HG03558 (cell line): ENCODE results near the gene B3GNT5.

Experiments used
- ATAC-seq: cut with Tn5 transposase; IDR thresholded peaks from one replicate; pipeline ENCODE4 v1.9.1; 2021; ENCODE audit warnings: moderate number of reproducible peaks; ENCODE audit not compliant: unreplicated experiment; ENCODE audit errors: extremely low read depth

Gene B3GNT5

GRCh38 chr3:183252973-183253527, at the start of gene B3GNT5:
Gene B3GNT5, plus strand, starts transcription at chr3:183253253. Its CDS starts 16,546 bp downstream, at chr3:183269799.
- no peak for ATAC-seq

GRCh38 chr3:183203670-183204069, 49.4 kb upstream of the B3GNT5 start:
- ATAC-seq: no peak

- ATAC-seq: no peak
Observed at GRCh38 chr3:183208260-183208659, 44.8 kb upstream of the B3GNT5 start.

- no peak for ATAC-seq
Observed at GRCh38 chr3:183208800-183209199, 44.3 kb upstream of the B3GNT5 start.

- ATAC-seq: no peak
Observed at GRCh38 chr3:183210341-183210740, 42.7 kb upstream of the B3GNT5 start.

GRCh38 chr3:183210862-183211341, 42.2 kb upstream of the B3GNT5 start:
- no peak for ATAC-seq

- no peak for ATAC-seq
Observed at GRCh38 chr3:183211352-183211751, 41.7 kb upstream of the B3GNT5 start.

- ATAC-seq: no peak
Observed at GRCh38 chr3:183212096-183212495, 41.0 kb upstream of the B3GNT5 start.

GRCh38 chr3:183212565-183212964, 40.5 kb upstream of the B3GNT5 start:
- ATAC-seq: no peak

GRCh38 chr3:183213415-183214276, 39.4 kb upstream of the B3GNT5 start:
- no peak for ATAC-seq

GRCh38 chr3:183214277-183214612, 38.8 kb upstream of the B3GNT5 start:
- ATAC-seq: no peak

GRCh38 chr3:183215591-183216202, 37.4 kb upstream of the B3GNT5 start:
- ATAC-seq: no peak

GRCh38 chr3:183217548-183218332, 35.3 kb upstream of the B3GNT5 start:
- no peak for ATAC-seq

GRCh38 chr3:183218826-183219225, 34.2 kb upstream of the B3GNT5 start:
- no peak for ATAC-seq

GRCh38 chr3:183220828-183221227, 32.2 kb upstream of the B3GNT5 start:
- ATAC-seq: no peak

- no peak for ATAC-seq
Observed at GRCh38 chr3:183222631-183223235, 30.3 kb upstream of the B3GNT5 start.

- ATAC-seq: no peak
Observed at GRCh38 chr3:183224180-183224970, 28.7 kb upstream of the B3GNT5 start.

GRCh38 chr3:183226333-183226890, 26.6 kb upstream of the B3GNT5 start:
- ATAC-seq: no peak

- ATAC-seq: no peak
Observed at GRCh38 chr3:183227586-183227985, 25.5 kb upstream of the B3GNT5 start.
